GM18526 (cell line): ENCODE results near the gene PSMD3.

Source experiments
- POLR2A ChIP-seq: IDR thresholded peaks from 3 replicates; pipeline ENCODE4 v1.6.1; 2011; ENCODE audit not compliant: insufficient read length; ENCODE audit errors: extremely low read depth

PSMD3 gene

GRCh38 chr17:39951924-39952679, 28.5 kb upstream of the PSMD3 start:
- TF ChIP-seq POLR2A: no peak

- TF ChIP-seq POLR2A: peak; percentile 58
Measured at GRCh38 chr17:39952680-39953470, 27.7 kb upstream of the PSMD3 start.

GRCh38 chr17:39953471-39953888, 27.1 kb upstream of the PSMD3 start:
- no peak for TF ChIP-seq POLR2A

- TF ChIP-seq POLR2A: no peak
Measured at GRCh38 chr17:39954876-39955275, 25.7 kb upstream of the PSMD3 start.

- no peak for TF ChIP-seq POLR2A
Measured at GRCh38 chr17:39955726-39956225, 24.8 kb upstream of the PSMD3 start.

- TF ChIP-seq POLR2A: no peak
Measured at GRCh38 chr17:39960524-39961041, 20.0 kb upstream of the PSMD3 start.

GRCh38 chr17:39962642-39963220, 17.9 kb upstream of the PSMD3 start, which contains the start of gene GSDMA:
Gene GSDMA, plus strand, starts transcription at chr17:39963004. Its CDS starts 2,684 bp downstream, at chr17:39965688.
- TF ChIP-seq POLR2A: no peak

- no peak for TF ChIP-seq POLR2A
Measured at GRCh38 chr17:39963829-39964228, 16.8 kb upstream of the PSMD3 start.

- TF ChIP-seq POLR2A: no peak
Measured at GRCh38 chr17:39965017-39965699, 15.4 kb upstream of the PSMD3 start.

GRCh38 chr17:39966771-39967170, 13.8 kb upstream of the PSMD3 start:
- TF ChIP-seq POLR2A: no peak

GRCh38 chr17:39968761-39969160, 11.8 kb upstream of the PSMD3 start:
- no peak for TF ChIP-seq POLR2A

- TF ChIP-seq POLR2A: no peak
Measured at GRCh38 chr17:39969375-39969774, 11.2 kb upstream of the PSMD3 start.

- TF ChIP-seq POLR2A: no peak
Measured at GRCh38 chr17:39970157-39970692, 10.4 kb upstream of the PSMD3 start.

- no peak for TF ChIP-seq POLR2A
Measured at GRCh38 chr17:39971076-39971603, 9.5 kb upstream of the PSMD3 start.
